ENCODE data around the gene KCNIP4.

GRCh38 chr4:20883231-20883630, 1065.3 kb downstream of the KCNIP4 start:
- no peak for TF ChIP-seq EZH2 (IDR thresholded peaks at IDR 0.05; ENCODE audit: borderline replicate concordance, insufficient read depth, low read depth, low read length, poor library complexity, severe bottlenecking)
- no peak for TF ChIP-seq CTCF (IDR thresholded peaks at IDR 0.05)
